Measurements from ENCODE around the gene SH3BP5.

SH3BP5 gene

DNA sequence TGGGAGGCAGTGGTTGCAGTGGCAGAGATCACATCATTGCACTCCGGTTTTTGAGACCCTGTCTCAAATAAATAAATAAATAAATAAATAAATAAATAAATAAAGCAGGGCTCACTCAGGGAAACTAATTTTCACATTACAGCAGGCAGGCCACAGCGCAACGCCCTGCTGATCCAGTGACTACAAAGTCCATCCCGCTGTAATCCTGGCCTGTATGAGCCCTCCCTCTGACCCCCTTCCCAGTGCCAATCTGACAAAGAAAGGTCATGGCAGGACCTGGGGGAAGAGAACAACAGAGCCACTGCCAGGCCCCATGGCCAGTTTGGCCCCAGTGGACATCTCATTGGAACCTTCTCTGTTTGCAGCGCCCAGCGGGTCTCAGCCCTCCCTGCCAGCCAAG is 9.3 kb downstream of the SH3BP5 start:
- DNase-seq = no peak

DNA sequence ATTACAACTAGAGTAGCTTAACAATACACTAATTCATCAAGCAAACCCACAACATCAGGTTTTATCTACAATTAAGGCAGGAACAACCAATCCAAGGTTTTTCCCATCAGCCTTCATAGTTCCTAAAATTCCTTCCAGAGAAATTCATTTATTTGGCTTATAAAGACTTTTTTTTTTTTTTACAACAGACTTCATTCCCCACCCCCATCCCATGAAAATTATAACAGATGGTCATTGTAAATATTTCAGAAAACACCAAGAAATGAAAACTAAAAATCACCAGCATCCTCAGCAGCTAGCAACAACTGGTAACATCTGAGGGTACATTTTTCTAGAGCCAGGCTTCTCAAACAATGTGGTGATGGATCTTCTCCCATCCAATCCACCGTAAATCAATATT is 11.0 kb downstream of the SH3BP5 start:
- no peak for DNase-seq

DNA sequence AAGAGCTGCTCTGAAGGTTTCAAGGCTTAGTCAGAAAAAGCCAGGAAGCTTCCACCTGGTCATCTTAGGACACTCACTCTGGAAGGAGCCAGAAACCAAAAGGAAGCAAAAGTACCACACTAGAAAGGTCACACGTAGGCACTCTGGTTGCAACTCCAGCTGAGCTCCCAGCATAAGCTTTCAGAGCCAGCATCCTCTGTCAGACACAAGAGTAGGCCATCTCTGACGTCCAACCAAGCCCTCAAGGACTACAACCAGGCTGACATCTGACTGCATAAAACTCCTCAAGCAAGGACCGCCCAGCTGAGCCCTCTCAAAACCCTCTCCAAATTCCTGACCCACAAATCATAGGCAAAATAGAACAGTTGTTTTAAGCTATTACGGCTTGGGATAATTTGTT is 12.8 kb downstream of the SH3BP5 start:
- DNase-seq = no peak

DNA sequence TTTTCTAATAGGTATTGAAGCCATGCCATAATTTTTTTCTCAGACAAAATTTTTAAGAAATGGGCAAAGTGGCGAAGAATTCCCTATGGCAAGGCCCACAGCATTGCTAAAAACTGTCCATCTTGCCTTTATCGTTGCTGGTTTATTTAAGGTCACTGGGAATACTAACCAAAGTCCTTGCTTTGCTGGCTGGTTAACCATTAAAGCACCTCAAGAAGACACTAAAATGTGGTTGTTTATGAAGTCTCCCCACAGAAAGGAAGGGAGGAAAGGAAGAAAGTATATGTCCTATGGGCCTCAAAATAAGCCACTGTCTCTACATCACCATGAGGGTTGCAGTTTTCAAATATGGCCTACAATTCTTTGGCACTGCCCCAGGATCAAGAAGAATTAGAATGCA is 13.2 kb downstream of the SH3BP5 start:
- DNase-seq = no peak

DNA sequence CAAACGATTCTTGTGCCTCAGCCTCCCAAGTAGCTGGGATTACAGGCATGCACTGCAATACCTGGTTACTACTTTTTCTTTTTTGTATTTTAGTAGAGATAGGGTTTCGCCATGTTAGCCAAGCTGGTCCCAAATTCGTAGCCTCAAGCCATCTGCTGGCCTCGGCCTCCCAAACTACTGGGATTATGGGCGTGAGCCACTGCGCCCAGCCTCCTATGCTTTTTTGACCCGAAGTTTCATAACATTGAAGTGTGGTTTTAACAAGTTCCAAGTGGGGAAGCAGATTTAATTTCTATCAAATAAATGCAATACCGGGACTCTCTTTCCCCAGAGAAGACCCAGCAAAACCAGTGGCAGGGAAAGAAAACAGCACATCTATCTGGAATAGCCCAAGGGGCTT is 13.7 kb downstream of the SH3BP5 start:
- DNase-seq = no peak

DNA sequence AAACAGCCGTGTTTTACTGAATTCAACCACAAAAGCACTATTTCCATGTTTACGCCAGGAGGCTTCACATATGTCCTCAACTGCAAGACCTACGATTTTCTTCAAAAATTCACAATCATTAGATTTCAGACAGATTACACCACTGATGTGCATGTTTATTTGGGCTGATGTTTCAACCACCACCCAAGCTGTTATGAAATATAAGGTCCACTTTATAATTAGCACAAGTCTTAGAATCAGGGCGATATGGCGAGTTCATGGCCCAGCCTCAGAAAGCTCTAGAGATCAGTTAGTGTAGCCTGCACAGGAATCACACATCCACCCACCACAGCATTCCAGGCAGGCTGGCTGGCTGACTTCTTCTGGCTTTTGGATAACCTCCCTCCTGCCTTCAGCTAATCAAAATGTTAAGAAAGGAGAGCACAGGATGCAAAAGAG is 15.4 kb downstream of the SH3BP5 start:
- no peak for DNase-seq

DNA sequence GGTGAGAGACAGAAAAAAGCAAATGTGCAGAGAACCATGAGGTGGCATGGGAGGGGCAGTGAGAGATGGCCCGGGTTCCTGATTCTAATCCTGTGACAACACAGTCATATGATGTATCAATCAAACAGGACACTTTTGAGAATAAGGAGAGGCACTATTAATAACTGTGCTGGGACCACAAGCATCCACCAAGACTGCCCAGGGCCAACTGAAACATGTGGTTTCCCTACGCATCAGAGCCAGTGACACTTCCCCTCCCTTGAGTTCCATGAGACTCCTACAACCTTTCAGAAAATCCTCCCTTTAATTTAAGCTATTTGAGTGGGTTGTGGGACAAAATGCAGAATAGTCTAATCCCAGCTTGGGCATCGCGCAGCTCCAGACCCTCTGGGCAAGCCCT is 17.4 kb downstream of the SH3BP5 start:
- DNase-seq = no peak

DNA sequence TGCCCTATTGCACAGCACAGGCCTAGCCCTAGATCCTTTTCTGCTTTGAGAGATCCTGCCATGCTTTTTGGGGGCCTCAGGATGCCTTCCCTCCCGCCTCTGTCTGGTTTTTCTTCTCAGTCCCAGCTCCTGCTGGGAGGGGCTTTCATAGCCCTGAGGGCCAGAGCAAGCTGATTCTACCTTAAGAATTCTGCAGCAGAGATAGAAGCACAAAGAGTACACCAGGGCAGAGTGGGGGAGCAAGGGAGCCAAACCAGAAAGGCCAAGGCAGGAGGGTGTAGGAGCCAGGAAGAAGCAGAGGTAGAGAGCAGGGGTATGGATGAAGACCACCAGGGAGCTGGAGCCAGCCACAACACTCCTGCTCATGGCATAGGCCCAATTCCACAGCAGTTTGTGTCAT is 18.1 kb downstream of the SH3BP5 start:
- no peak for DNase-seq

DNA sequence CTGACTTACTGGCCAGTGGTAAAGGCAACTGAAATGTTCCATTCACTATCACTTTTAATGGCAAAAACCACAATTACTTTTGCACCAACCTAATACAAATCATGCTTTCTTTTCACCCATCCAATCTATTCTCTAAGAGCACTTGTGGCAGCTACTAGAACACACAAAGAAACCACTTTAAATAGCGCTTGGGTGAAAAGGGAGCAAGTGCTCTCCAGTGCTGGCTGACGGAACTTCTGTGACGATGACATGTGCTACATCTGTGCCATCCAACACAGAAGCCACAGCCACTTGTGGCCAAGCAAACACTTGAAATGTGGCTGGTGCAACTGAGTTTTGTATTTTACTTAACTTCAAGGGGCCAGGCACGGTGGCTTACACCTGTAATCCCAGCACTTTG is 18.9 kb downstream of the SH3BP5 start:
- DNase-seq = peak; percentile 41

DNA sequence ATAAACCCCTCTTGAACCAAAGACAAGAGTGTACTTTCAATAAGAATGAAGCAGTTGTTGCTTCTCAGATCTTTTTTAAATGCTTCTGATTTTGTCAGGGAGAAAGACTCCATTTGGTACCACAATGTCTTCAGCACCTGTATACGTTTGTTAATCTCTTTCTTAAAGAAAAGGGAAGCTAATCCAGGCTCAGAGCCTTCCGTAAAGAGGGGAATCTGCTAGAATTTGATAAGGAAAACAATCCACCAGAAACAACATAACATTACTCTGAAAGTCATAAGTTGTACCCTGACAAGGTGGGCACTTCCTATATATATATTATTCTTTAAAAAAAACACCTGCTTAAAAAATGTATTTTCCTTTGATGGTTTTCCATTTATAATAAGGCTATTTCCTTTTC is 19.8 kb downstream of the SH3BP5 start:
- DNase-seq = no peak

DNA sequence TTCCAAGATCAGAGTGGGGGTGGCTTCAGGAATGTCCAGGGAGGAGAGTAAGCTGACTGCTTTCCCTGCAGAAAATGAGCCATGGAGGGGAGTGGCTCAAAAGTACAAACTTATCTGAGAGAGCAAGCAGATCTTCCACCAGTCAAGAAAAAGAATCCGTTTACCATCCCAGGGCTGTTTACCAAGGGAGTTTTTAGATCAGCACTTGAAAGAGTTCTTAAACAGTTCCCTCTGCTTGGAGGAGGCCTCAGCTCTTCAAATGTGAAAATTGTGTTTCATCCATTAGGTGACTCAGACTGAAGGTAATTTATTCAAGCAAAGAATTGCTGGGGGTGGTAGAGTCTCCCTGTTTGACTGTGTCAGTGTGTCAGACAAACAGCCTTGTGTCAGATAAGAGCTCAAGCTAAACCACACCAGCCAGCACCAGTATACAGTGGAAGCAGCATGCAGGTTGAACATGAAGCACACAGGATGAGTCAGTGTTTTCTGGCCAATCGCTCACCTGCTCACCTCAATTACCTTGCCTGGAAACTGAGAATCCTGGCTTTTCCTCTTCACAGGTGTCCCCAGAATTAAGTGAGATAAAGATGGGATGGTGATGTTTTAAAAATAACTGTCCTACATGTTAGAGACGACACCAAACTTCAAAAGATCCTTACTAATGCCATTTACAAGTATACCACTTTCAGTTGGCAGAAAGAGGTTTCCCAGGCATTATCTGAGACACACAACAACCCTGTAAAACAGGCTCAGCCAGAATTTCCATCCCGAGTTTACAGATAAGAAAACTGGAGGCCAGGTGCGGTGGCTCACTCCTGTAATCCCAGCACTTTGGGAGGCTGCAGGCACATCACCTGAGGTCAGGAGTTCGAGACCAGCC is 21.7 kb downstream of the SH3BP5 start:
- DNase-seq = peak; percentile 59

DNA sequence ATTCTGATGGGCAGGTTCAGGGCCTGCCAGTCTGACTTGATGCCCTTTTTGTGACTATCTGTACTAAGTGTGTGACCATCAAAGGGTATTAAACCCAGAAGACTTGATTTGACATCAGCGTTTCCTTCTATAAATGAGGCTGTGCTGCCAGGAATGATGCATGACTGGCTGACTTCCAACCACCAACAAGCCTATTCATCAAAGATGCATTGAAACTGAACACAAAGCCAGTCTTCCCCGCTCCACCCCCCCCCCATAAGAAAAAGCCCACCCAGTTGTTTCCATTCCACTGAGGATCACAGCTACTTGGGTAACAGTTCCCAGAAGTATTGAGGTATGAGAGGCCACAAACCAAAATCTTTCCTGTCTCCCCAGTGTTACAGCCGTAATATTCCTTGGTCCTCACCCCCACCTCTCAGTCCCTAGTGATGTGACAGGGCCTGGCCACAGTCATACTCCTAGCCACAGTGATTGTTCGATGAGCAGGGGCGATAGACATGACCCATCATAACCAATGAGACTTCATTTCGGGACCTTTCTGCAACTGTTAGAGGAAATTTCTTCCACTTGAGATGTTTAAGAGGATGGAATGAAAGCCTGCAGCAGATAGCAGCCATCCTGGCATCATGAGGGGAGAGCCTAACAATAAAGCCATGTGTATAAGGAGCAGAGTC is 22.6 kb downstream of the SH3BP5 start:
- DNase-seq = no peak

DNA sequence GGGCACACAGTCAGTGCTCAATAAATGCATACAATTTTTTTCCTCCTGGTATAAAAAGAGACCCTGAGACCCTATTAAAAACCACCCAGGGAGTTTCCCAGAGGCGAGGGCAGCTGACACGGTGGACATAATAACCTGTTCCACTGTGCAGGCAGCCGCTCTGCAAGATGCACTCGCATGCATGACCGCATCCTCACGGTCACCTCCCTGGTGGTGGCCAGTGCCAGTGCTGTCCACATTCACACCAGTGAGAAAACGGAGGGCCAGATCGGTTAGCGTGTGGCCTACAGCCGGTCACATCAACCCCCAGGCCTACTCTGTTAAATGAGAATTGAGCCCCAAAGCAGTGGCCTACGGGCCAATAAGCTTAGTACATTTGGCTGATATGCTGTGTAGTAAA is 24.8 kb downstream of the SH3BP5 start:
- no peak for DNase-seq

DNA sequence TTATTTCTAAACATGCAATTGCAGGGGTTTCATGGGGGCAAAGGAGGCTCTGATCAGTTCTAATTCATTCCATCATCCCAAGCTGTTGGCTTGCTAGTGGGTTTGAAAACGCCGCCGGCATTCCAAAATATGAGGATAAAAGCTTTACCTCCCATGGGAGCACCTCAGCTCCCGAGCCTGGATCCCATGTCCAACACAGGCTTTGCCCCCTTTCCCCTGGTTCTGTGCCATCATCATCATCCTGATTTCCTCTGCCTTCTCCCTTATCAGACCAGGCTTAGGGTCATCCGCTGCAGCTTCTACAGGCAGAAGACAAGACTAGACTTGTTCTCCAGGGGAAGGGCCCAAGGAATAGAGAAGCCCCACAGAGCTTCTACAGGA is 25.4 kb downstream of the SH3BP5 start:
- no peak for DNase-seq

DNA sequence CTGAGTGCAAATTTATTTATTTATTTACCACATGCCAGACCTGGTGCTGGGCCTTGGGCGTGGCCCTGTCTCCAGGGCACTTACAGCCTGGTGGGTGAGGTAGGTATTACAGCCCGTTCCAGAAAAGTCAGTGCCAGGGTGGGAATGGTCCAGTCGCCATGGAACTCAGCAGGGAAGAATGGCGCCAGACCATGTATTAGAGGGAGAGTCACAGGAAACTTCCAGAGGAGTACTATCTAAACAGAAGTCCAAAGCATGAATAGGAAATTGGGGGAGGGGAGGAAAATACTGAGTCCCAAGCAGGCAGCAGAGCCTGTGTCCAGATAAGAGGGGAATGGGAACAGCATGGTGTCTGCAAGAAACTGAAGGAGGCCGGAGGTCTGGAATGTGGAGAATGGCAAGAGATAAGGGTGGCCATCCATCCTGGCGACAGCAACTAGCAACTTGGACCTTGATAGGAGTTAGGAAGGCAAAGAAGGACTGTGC is 27.0 kb downstream of the SH3BP5 start:
- no peak for DNase-seq

DNA sequence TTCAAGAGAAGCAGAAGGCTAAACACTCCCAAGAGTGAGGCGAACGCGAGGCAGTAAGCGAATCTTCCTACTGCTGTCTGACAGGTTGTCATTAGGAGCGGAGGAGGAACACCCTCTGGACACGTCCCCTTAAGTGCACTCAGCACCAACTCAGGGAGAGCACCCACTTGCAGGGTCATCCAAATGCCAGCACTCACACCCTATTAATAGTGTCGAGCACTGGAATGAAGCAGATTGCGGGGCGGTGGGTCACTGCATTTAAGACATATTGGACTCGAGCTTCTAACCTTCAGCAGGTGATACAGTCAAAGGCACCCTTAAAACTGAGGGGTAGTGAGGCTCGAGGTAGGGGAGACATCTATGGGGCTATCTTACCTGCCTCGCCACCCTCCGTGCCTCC is 28.7 kb downstream of the SH3BP5 start:
- DNase-seq = no peak

DNA sequence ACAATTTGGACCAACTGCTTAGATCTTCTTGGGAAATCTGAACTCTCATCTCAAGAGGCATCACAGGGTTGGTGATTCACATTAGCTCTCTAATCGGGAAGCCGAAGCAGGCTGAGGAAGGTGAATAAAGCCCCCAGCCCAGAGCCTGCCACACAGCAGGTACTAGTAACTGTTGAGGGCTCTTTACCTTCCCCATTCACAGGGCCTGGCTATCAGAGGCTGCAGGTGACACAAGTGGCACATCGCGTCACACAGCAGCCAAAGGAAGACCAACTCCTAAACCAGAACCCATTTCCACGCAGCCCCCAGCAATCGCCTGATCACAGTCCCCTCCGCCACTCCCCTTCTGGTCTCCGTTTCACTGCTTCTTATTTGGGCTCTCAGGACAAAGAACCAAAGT is 29.2 kb downstream of the SH3BP5 start:
- no peak for DNase-seq

DNA sequence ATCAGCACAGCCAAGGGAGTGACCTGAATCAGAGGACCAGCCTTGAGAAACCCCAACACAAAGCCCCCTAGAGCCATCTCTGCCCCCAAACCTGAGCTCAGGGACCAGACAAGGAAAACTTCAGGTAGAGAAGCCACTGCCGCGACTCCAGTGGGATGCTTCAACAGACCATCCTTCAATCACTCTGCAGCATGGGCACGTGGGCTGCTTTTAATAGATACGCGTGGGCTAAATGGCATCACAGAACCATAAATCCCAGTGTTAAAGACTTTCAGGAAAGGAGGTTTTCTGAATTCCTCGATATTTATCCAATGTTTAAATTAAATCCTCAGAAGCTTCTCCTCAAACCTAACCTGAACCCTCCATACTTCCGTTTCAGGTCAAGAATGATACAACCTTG is 30.6 kb downstream of the SH3BP5 start:
- no peak for DNase-seq

DNA sequence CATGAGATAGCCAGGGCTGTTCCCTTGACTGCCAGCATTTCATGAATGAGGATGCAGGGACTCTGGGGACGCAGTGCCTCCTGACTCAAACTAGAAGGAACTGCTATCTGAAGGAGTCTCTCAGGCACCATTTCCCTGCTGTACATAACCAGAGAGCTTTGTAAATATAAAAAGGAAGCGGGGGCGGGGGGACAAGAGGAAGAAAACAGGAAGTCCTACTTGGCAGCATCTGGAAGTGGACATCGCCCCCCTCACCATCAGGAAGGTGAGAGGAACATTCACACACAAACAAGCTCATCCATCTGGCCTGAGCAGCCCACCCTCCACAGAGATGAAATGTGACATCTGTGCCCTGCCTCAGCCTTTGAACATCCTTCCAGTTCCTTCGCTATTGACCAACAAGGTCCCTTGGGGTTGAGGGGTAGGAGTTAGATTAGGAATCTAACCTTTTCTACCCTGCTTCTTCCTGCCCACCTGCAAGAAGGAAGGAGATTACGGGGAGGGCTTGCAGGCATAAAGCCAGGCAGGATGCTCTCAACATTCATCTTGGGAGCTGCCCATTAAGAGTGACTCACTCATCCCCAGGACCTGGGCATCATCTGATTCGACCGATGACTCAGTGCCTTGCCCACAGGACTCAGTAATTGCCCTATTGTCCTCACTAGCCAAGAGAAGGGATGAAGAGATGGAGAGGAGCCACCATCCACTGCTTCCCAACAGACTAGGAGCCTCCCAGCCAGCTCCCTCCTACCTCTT is 31.9 kb downstream of the SH3BP5 start:
- no peak for DNase-seq

DNA sequence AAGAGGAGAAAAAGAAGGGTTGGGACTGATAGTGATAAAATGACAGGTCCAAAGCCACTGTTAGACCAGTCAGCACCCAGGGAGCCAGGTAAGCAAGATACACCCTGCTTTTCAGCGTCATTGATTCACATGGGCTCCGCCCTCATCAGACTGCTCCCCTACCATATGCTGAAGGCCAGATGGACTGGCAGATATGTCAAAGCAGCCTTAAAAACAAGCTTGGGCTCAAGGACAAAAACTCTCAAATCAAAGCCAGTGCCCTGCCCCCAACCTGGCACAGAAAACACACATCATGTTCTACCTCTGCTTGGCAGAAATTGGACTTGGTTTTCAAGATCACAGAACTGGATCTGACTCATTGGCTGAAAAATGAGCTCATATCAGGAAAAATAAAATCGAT is 33.4 kb downstream of the SH3BP5 start:
- no peak for DNase-seq

DNA sequence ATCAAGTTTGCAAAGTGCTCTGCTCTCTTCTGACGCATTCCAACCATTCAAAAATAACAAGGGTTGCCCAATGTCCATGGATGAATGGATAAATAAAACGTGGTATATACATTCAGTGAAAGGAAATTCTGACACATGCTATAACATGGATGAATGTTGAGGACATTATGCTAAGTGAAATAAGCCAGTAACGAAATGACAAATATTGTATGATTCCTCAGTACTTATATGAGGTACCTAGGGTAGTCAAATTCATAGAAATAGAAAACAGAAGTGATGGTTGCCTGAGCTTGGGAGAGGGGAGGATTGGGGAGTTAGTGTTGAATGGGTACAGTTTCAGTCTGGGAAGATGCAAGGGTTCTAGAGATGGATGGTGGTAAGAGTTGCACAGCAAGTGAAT is 33.9 kb downstream of the SH3BP5 start:
- no peak for DNase-seq

DNA sequence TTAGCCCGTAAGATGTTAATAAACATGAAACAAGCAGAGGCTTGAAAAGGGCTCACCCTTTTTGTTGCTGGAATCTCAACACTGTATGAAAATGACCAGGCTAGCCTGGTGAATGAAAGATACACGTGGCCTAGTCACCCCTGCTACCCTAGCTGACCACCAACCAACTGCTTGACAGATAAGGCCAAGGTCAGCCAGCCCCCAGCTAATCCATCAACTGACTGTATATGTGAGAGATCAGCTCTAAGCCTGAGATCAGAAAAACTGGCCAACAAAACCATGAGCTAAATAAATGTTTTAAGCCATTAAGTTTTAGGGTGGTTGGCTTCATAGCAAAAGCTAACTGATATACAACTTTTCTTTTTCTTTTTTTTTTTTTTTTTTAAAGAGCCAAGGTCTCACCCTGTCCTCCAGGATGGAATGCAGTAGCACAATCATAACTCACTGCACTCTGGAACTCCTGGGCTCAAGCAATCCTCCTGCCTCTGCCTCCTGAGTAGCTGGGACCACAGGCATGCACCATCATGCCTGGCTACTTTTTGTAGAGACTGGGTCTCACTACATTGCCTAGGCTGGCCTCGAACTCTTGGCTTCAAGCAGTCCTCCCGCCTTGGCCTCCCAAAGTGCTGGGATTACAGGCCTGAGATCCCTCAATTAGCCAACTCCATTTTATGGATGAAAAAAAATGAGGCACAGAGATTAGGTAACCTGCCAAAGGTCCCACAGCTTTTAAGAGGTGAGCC is 34.6 kb downstream of the SH3BP5 start:
- no peak for DNase-seq

DNA sequence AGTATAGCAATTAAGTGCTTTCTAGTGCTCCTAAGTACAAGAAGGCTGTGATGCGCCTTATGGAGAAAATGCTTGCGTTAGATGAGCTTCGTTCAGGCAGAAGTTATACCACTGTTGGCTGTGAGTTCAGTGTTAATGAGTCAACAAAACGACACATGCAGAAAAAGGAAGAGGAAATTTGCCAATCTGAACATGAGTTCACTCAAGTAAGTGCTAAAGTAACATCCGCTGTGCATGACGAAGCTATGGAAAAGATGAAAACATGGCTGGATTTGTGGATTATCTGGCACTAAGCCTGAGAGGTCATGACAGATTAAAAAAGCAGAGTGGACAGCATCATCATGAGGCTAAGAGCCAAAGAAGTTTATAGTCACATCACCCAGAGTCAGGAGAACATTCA is 36.9 kb downstream of the SH3BP5 start:
- DNase-seq = no peak
